Liver (tissue), 9 donors: ENCODE results near the gene GTF2H1. TPM values are rescaled to one million over a fixed set of nuclear protein-coding genes. Genes with fewer than 3 reads are reported as not detected.

Experiments used
- DNase-seq: peaks from one replicate; pipeline ENCODE4 v3.0.0-alpha.2; 2017; ENCODE audit warnings: low spot score
- H3K27ac ChIP-seq, 2 donors: one replicate each; pipeline ENCODE4 v1.7.0; 2013; ENCODE audit warnings: inconsistent platforms in 2 of 2, low read length in 2 of 2, control low read depth in 1 of 2, low read depth in 1 of 2, mild to moderate bottlenecking in 1 of 2
- H3K27me3 ChIP-seq, 4 donors: one replicate each; pipeline versions ENCODE4 v1.6.1 to v1.7.0; 2013; ENCODE audit warnings: low read length in 3 of 4, inconsistent platforms in 1 of 4, mild to moderate bottlenecking in 1 of 4, moderate library complexity in 1 of 4; ENCODE audit not compliant: control insufficient read depth in 4 of 4, insufficient read depth in 4 of 4
- H3K36me3 ChIP-seq, 4 donors: one replicate each; pipeline versions ENCODE4 v1.6.1 to v1.7.0; 2013; ENCODE audit warnings: low read length in 3 of 4, mild to moderate bottlenecking in 3 of 4, low read depth in 1 of 4, moderate library complexity in 1 of 4; ENCODE audit not compliant: control insufficient read depth in 4 of 4, insufficient read depth in 3 of 4
- H3K4me1 ChIP-seq, 4 donors: one replicate each; pipeline versions ENCODE4 v1.6.1 to v1.7.0; 2013; ENCODE audit warnings: low read length in 3 of 4, mild to moderate bottlenecking in 3 of 4, moderate library complexity in 1 of 4; ENCODE audit not compliant: control insufficient read depth in 4 of 4, insufficient read depth in 4 of 4
- H3K4me3 ChIP-seq, 3 donors: one replicate each; pipeline versions ENCODE4 v1.6.1 to v1.7.0; 2013; ENCODE audit warnings: low read length in 3 of 3, control low read depth in 1 of 3, low read depth in 1 of 3, mild to moderate bottlenecking in 1 of 3
- H3K9ac ChIP-seq, 2 donors: one replicate each; pipeline ENCODE4 v1.7.0; 2013; ENCODE audit warnings: low read length in 2 of 2, mild to moderate bottlenecking in 2 of 2, moderate library complexity in 2 of 2, control low read depth in 1 of 2, low read depth in 1 of 2
- H3K9me3 ChIP-seq, 4 donors: one replicate each; pipeline versions ENCODE4 v1.6.1 to v1.7.0; 2013; ENCODE audit warnings: low read length in 3 of 4; ENCODE audit not compliant: control insufficient read depth in 4 of 4
- EGR1 ChIP-seq, 2 donors: IDR thresholded peaks; 2 replicates each; pipeline ENCODE4 v1.6.1; 2016 to 2018; ENCODE audit warnings: antibody characterized with exemption in 2 of 2, low read depth in 2 of 2
- FOXA1 ChIP-seq: IDR thresholded peaks from 2 replicates; pipeline ENCODE4 v1.6.1; 2016; ENCODE audit warnings: antibody characterized with exemption
- FOXA2 ChIP-seq: IDR thresholded peaks from 2 replicates; pipeline ENCODE4 v1.6.1; 2016; ENCODE audit warnings: antibody characterized with exemption
- GABPA ChIP-seq, 2 donors: IDR thresholded peaks in 1 of 2; conservative IDR thresholded peaks in 1 of 2; 2 replicates each; pipeline ENCODE4 v1.6.1; 2016; ENCODE audit warnings: antibody characterized with exemption in 2 of 2, mild to moderate bottlenecking in 1 of 2, moderate library complexity in 1 of 2
- HNF4A ChIP-seq, 2 donors: conservative IDR thresholded peaks; 2 replicates each; pipeline ENCODE4 v1.6.1; 2016; ENCODE audit warnings: antibody characterized with exemption in 2 of 2, mild to moderate bottlenecking in 2 of 2
- HNF4G ChIP-seq: IDR thresholded peaks from 2 replicates; pipeline ENCODE4 v1.6.1; 2016; ENCODE audit warnings: antibody characterized with exemption
- JUND ChIP-seq, 2 donors: IDR thresholded peaks; 2 replicates each; pipeline ENCODE4 v1.6.1; 2016; ENCODE audit warnings: antibody characterized with exemption in 2 of 2
- NR2F2 ChIP-seq: IDR thresholded peaks from 2 replicates; pipeline ENCODE4 v1.6.1; 2016; ENCODE audit warnings: antibody characterized with exemption
- RAD21 ChIP-seq, 2 donors: IDR thresholded peaks; 2 replicates each; pipeline ENCODE4 v1.6.1; 2016; ENCODE audit warnings: antibody characterized with exemption in 2 of 2, mild to moderate bottlenecking in 2 of 2
- RXRA ChIP-seq, 2 donors: IDR thresholded peaks; 2 replicates each; pipeline ENCODE4 v1.6.1; 2017 to 2018; ENCODE audit warnings: antibody characterized with exemption in 2 of 2, mild to moderate bottlenecking in 1 of 2
- SP1 ChIP-seq: IDR thresholded peaks from 2 replicates; pipeline ENCODE4 v1.6.1; 2018; ENCODE audit warnings: antibody characterized with exemption, mild to moderate bottlenecking
- TAF1 ChIP-seq: conservative IDR thresholded peaks from 2 replicates; pipeline ENCODE4 v1.6.1; 2016; ENCODE audit warnings: antibody characterized with exemption, mild to moderate bottlenecking
- YY1 ChIP-seq: IDR thresholded peaks from 2 replicates; pipeline ENCODE4 v1.6.1; 2016; ENCODE audit warnings: antibody characterized with exemption, mild to moderate bottlenecking
- WGBS: extraction: QIAGEN DNeasy Blood & Tissue Kit; methylation state at CpG from one replicate; pipeline ENCODE4 v1.1.7; 2013; 5-methylcytosine and 5-hydroxymethylcytosine counted together
- polyA plus RNA-seq, 2 donors: library from polyadenylated mRNA; stranded (reverse) in 1 of 2; unstranded in 1 of 2; fragments of 200-250 nt in 1 of 2; fragments of >200 nt in 1 of 2; fragmentation: Nextera tagmentation in 1 of 2; extraction: Ambion mirVana in 1 of 2; gene quantifications; one replicate each; pipeline versions ENCODE4 v1.2.1 to v1.2.3, GENCODE V29; 2013 to 2015
- total RNA-seq, 2 donors: library from RNA; depleted of rRNA; stranded (reverse); fragments of >200 nt; gene quantifications; one replicate each; pipeline ENCODE4 v1.2.3, GENCODE V29; 2014
- TF ChIP-seq, protein P1 (sequence below): IDR thresholded peaks from 2 replicates; pipeline ENCODE4 v1.6.1; 2016; ENCODE audit warnings: antibody characterized with exemption
- TF ChIP-seq, protein P2 (sequence below): IDR thresholded peaks from 2 replicates; pipeline ENCODE4 v1.6.1; 2016; ENCODE audit warnings: antibody characterized with exemption, mild to moderate bottlenecking
- TF ChIP-seq, protein P3 (sequence below): fragments of 150-350 bp; IDR thresholded peaks from 2 replicates; pipeline ENCODE4 v1.5.1; 2017; ENCODE audit warnings: improper control_type of control experiment, low read depth, low read length; ENCODE audit not compliant: missing input control
- TF ChIP-seq, protein P4 (sequence below): IDR thresholded peaks from 2 replicates; pipeline ENCODE4 v1.6.1; 2016; ENCODE audit warnings: antibody characterized with exemption
- TF ChIP-seq, protein P5 (sequence below): IDR thresholded peaks from 2 replicates; pipeline ENCODE4 v1.6.1; 2016; ENCODE audit warnings: antibody characterized with exemption
- donor health status: healthy.
- donor health status: healthy.
- donor health status: healthy.
- donor health status: healthy.
- donor health status: healthy.

GTF2H1 gene
- total and polyA plus RNA-seq, 4 donors, result 11.9 to 37.7 (median 18.7) TPM

DNA sequence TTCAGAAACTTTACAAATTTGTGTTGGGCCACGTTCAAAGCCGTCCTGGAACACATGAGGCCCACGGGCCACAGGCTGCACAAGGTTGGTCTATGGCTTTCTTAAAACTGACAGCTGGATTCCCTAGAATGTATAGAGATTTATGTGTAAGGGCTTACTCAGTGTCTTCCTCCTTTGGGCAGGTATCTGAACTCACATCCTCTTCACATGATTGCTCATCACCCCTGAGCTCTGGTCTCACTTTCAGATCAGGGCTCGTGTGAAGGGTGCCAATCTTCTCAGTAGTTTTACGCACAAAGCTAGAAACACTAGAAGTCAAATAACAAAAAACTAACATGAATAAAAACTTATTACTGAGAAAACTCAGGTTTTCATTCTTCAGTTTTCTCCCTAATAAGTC lies 27.5 kb upstream of the GTF2H1 start:
- H3K27ac ChIP-seq, result no peak overlapping the region
- H3K27me3 ChIP-seq, result no peaks in the 10 kb centered on the region
- peaks cover 25 to 74% (median 72%) of the 10 kb centered on the region in 4 donors for H3K36me3 ChIP-seq
- H3K9ac ChIP-seq, result no peak overlapping the region
- no peak for TF ChIP-seq SP1
- no peak for TF ChIP-seq HNF4A (conservative IDR thresholded peaks at IDR 0.05)
- no peak for TF ChIP-seq EGR1 (IDR thresholded peaks at IDR 0.05; ENCODE audit: low read depth in 2 of 2)
- TF ChIP-seq GABPA (IDR thresholded peaks at IDR 0.05 in 1 of 2, conservative IDR thresholded peaks at IDR 0.05 in 1 of 2), result no peak
- TF ChIP-seq, protein P1, sequence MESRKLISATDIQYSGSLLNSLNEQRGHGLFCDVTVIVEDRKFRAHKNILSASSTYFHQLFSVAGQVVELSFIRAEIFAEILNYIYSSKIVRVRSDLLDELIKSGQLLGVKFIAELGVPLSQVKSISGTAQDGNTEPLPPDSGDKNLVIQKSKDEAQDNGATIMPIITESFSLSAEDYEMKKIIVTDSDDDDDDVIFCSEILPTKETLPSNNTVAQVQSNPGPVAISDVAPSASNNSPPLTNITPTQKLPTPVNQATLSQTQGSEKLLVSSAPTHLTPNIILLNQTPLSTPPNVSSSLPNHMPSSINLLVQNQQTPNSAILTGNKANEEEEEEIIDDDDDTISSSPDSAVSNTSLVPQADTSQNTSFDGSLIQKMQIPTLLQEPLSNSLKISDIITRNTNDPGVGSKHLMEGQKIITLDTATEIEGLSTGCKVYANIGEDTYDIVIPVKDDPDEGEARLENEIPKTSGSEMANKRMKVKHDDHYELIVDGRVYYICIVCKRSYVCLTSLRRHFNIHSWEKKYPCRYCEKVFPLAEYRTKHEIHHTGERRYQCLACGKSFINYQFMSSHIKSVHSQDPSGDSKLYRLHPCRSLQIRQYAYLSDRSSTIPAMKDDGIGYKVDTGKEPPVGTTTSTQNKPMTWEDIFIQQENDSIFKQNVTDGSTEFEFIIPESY, result no peak
- no peak for TF ChIP-seq YY1
- TF ChIP-seq, protein P2, sequence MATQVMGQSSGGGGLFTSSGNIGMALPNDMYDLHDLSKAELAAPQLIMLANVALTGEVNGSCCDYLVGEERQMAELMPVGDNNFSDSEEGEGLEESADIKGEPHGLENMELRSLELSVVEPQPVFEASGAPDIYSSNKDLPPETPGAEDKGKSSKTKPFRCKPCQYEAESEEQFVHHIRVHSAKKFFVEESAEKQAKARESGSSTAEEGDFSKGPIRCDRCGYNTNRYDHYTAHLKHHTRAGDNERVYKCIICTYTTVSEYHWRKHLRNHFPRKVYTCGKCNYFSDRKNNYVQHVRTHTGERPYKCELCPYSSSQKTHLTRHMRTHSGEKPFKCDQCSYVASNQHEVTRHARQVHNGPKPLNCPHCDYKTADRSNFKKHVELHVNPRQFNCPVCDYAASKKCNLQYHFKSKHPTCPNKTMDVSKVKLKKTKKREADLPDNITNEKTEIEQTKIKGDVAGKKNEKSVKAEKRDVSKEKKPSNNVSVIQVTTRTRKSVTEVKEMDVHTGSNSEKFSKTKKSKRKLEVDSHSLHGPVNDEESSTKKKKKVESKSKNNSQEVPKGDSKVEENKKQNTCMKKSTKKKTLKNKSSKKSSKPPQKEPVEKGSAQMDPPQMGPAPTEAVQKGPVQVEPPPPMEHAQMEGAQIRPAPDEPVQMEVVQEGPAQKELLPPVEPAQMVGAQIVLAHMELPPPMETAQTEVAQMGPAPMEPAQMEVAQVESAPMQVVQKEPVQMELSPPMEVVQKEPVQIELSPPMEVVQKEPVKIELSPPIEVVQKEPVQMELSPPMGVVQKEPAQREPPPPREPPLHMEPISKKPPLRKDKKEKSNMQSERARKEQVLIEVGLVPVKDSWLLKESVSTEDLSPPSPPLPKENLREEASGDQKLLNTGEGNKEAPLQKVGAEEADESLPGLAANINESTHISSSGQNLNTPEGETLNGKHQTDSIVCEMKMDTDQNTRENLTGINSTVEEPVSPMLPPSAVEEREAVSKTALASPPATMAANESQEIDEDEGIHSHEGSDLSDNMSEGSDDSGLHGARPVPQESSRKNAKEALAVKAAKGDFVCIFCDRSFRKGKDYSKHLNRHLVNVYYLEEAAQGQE, result no peak
- TF ChIP-seq, protein P3, sequence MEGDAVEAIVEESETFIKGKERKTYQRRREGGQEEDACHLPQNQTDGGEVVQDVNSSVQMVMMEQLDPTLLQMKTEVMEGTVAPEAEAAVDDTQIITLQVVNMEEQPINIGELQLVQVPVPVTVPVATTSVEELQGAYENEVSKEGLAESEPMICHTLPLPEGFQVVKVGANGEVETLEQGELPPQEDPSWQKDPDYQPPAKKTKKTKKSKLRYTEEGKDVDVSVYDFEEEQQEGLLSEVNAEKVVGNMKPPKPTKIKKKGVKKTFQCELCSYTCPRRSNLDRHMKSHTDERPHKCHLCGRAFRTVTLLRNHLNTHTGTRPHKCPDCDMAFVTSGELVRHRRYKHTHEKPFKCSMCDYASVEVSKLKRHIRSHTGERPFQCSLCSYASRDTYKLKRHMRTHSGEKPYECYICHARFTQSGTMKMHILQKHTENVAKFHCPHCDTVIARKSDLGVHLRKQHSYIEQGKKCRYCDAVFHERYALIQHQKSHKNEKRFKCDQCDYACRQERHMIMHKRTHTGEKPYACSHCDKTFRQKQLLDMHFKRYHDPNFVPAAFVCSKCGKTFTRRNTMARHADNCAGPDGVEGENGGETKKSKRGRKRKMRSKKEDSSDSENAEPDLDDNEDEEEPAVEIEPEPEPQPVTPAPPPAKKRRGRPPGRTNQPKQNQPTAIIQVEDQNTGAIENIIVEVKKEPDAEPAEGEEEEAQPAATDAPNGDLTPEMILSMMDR, result no peak
- TF ChIP-seq RXRA (IDR thresholded peaks at IDR 0.05), result no peak
- TF ChIP-seq JUND (IDR thresholded peaks at IDR 0.05), result no peak
- TF ChIP-seq HNF4G, result no peak
- TF ChIP-seq, protein P4, sequence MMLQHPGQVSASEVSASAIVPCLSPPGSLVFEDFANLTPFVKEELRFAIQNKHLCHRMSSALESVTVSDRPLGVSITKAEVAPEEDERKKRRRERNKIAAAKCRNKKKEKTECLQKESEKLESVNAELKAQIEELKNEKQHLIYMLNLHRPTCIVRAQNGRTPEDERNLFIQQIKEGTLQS, result no peak
- TF ChIP-seq, protein P5, sequence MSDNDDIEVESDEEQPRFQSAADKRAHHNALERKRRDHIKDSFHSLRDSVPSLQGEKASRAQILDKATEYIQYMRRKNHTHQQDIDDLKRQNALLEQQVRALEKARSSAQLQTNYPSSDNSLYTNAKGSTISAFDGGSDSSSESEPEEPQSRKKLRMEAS, result no peak
- no peak for TF ChIP-seq FOXA1
- no peak for TF ChIP-seq FOXA2
- no peak for TF ChIP-seq NR2F2
- DNase-seq, result no peak
- H3K9me3 ChIP-seq, result no peaks in the 10 kb centered on the region
- H3K4me1 ChIP-seq, result no peaks in the 10 kb centered on the region
- WGBS, result 96% methylated on average over 5 of the region's 5 CpGs
- H3K4me3 ChIP-seq, result no peak overlapping the region

DNA sequence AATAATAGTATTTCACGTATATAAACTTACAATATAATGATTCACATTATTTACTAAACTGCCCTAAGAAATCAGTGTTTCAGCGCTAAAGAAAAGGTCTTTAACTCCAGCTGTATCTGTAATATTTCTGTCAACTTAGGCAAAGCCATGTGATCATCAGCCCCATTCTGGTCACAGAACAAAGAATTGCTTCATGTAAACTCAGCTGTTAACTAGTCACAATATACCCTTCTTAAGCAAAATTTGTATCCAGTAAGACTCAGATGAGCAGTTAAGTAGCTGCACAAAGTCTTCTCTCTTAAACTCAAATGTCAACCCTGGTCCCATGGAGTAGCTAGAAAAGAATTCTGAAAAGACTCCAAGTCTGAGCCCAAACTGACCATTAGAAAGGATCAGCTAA lies 27.1 kb upstream of the GTF2H1 start:
- Histone ChIP-seq H3K4me3 (no peak overlapping the region), H3K9me3 (no peaks in the 10 kb centered on the region), H3K9ac (no peak overlapping the region), H3K4me1 (no peaks in the 10 kb centered on the region), H3K27me3 (no peaks in the 10 kb centered on the region), H3K27ac (no peak overlapping the region), H3K36me3 (peaks cover 24 to 74% (median 71%) of the 10 kb centered on the region in 4 donors)
- 93% methylated on average over 2 of the region's 2 CpGs for WGBS
- no peak for DNase-seq
- TF ChIP-seq JUND (IDR thresholded peaks at IDR 0.05) (no peak), HNF4A (conservative IDR thresholded peaks at IDR 0.05) (no peak), RAD21 (IDR thresholded peaks at IDR 0.05) (no peak), TAF1 (no peak), EGR1 (IDR thresholded peaks at IDR 0.05; ENCODE audit: low read depth in 2 of 2) (no peak), GABPA (IDR thresholded peaks at IDR 0.05 in 1 of 2, conservative IDR thresholded peaks at IDR 0.05 in 1 of 2) (no peak)
- TF ChIP-seq, protein P5, result no peak
- TF ChIP-seq, protein P2, result no peak
- TF ChIP-seq, protein P4, result no peak
- TF ChIP-seq, protein P1, result no peak
